GM21360 (cell line): Measurements from ENCODE around the gene MRPL52.
"Not testable (repeated sequence)": the region's sequence is repeated elsewhere in the genome, so short reads cannot be mapped to it uniquely, and the experiment has no call there.

Source experiments
- ATAC-seq: cut with Tn5 transposase; IDR thresholded peaks from one replicate; pipeline ENCODE4 v1.9.1; 2021; ENCODE audit warnings: mild to moderate bottlenecking, moderate library complexity; ENCODE audit not compliant: unreplicated experiment

MRPL52 gene

DNA sequence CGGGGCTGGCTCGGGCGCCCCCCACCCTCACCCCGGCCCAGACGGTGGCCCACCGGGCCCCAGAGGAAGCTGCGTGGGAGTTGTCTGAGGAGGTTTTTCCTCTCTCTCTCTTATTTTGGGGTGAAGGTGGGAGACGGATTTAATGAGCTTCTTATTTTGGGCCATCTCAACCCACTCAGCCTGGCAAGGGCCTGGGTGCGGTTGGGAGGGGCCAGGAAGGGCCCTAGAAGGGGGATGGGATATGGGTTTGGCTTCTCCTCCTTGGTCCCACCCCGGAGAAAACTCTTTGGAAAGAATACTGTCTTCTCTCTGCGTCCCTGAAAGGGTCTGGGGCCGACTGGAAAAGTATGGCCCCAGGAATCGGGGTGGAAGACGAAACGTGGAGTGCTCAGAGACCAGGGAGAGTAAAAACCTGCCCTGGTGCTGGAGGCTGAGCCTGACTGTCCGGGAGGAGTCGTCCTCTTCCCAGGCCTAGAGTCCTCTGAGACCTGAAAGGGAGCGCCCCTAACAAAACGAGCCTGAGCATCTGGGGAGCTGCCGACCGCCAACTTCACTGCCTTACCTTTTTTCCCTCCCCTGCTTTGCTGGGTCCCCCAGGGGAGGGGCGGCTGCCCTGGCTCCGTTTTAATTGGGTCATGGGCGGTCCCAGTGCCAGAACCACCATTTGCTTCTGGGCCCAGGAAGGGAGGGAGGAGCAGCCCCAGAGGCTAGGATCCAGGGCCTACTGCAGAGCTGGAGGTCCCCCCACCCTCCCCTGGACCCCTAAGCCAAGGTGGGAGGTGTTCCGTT is 8.3 kb downstream of the MRPL52 start:
- no peak for ATAC-seq

DNA sequence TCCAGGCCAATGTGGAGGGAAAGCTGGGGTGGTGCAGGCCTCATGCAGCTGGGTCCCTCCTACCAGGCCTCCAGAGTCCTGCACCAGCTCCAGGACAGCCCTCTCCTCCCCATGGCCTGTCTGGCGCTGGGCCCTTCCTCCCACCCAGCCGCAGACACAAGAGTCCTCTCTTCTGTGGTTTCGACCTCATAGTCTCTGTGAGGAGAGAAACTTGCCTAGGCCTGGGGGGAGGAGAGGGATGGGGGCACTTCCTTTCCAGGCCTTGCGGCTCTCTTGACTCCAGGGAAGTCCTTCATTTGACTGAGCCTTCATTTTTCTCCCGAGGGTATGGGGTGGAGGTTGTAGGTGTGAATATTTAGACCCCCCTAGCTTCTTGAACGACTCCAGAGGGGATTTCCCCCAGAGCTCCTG is 8.9 kb downstream of the MRPL52 start:
- no peak for ATAC-seq

DNA sequence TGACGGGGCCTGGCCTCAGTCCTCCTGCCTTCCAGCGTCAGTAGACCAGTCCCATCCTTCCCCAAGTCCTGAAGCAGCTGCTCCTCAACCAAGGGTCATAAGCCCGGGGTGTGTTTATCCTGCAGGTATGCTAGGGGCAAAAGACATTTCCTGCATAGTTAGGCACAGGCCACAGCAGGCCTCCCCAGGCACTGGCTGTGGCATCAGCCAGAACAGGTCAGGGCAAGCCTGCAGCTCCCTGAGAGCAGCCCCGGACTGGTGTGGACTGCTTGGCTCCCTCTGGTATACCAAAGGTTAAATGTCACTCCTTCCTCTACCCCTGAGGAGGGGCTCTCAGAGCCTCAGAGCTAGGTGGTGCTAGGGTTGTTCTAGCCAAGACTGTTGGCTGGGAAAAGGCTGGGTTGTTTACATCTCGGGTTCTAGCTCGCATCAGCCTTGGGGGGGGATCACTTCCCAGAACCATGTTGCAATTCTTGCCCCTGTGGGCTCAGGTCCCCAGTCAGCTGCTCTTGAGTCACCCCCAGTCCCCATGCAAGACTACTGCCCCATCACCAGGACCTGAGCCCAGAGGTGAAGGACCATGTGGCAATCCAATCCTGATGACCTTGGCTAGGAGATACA is 9.6 kb downstream of the MRPL52 start:
- ATAC-seq, result no peak

DNA sequence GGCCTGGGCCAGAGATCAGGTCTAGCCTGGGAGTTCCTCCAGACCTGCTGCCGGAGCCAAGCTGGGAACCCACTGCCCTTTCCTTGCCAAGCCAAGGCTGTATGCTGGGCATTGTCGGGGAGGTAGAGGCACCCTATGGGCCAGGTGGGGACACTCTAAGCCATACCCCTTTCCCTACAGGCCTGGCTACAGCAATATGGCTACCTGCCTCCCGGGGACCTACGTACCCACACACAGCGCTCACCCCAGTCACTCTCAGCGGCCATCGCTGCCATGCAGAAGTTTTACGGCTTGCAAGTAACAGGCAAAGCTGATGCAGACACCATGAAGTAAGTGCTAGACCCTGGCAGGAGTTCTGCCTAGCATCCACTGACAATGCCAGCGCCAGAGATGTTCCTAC is 11.6 kb downstream of the MRPL52 start:
- no peak for ATAC-seq

DNA sequence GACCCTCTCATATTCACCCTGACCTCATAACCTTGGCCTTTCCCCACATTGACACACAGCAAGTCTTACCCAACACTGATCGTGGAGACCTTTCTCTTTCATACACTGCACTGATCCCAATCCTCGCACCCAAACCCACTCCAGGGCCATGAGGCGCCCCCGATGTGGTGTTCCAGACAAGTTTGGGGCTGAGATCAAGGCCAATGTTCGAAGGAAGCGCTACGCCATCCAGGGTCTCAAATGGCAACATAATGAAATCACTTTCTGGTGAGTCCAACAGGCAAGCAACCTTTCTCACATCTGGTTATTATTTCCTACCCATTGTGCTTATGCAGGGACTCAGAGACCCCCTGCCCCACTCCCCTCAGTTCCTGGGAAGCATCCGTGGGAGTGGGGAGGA is 12.1 kb downstream of the MRPL52 start:
- no peak for ATAC-seq

DNA sequence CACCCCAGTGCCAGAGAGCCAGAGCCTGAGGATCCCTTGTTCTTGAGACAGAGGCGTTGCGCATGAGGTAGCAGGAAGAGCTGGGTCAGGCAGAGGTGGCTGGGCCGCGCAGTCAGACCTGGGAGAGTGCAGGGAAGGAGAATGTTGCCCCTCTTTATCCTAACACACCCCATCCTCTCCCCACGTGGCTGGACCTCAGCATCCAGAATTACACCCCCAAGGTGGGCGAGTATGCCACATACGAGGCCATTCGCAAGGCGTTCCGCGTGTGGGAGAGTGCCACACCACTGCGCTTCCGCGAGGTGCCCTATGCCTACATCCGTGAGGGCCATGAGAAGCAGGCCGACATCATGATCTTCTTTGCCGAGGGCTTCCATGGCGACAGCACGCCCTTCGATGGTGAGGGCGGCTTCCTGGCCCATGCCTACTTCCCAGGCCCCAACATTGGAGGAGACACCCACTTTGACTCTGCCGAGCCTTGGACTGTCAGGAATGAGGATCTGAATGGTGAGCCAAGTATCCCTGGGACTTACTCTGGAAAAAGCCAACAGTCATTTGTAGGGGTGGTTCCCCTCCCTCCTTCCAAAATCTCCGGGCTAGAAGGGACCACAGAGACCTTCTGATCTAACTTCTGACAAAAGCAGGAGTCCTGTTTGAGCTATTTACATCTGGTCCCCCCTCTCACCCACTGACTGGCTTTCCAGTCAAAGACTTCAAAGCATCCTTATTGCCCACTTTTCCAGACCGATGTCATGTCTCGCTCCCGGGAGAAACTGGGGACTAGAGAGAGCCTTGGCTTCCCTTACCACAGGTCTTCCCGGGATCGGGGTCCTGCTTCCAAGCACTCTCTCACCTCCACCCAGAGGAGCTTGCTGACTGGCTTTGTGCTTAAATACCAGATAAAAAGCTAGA is 12.8 kb downstream of the MRPL52 start:
- no peak for ATAC-seq

DNA sequence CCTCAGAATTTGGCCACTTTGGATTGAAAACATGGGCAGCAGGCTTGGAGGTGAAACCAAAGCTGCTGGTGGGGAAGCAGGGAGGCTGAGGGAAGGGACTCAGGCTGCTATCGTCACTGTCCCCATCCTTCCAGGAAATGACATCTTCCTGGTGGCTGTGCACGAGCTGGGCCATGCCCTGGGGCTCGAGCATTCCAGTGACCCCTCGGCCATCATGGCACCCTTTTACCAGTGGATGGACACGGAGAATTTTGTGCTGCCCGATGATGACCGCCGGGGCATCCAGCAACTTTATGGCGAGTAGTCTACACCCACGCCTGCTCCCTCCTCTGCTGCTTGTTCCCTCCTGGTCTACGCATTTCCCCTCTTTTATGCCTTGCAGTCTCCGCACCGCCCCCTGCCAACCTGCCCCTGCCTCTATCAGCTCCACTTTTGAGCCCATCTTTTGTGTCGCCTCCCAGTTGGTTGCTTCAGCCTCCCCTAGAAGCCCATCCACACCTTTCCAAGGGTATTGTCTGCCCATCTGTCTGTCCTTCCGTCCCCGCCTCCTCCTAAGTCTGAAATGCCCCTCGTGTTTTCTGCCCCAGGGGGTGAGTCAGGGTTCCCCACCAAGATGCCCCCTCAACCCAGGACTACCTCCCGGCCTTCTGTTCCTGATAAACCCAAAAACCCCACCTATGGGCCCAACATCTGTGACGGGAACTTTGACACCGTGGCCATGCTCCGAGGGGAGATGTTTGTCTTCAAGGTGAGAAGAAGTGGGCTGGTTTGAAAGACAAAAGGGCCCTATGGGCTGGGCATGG is 13.6 kb downstream of the MRPL52 start:
- no peak for ATAC-seq

DNA sequence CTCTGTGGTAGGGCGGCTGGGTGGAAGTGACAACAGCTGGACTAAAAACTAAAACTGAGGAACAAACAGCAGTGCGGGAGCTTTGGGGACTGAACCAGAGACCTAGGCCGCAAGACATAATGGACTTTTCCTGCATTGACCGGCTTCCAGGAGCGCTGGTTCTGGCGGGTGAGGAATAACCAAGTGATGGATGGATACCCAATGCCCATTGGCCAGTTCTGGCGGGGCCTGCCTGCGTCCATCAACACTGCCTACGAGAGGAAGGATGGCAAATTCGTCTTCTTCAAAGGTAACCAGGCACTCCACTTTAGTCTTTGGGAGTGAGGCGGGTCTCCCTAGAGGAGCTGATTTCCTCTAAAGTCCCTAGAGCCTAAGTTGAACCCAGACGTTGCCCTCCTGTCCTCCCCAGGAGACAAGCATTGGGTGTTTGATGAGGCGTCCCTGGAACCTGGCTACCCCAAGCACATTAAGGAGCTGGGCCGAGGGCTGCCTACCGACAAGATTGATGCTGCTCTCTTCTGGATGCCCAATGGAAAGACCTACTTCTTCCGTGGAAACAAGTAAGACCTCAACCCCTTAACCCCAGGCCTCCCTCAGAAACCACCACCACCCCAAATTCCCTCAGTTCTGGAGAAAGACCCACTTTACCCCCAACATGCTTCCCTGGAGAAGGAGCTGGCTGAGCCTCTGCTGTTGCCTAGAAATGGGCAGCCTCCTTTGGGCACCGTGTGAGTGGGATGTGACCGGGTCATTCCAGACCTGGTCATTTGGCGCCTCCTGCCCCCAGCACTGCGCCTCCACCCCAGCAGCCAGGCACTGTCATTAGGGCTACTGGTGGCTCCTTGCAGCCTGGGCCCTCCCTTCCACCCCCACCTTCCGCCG is 14.8 kb downstream of the MRPL52 start:
- ATAC-seq, result no peak

DNA sequence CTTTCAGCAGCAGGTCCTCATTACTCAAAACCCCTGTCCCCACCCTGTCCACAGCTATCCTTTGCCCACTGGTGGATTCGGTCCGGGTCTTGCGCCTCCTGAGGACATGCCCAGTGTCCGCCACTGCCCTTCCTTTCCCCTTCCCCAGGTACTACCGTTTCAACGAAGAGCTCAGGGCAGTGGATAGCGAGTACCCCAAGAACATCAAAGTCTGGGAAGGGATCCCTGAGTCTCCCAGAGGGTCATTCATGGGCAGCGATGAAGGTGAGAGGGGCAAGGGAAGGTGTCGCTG is 15.4 kb downstream of the MRPL52 start:
- no peak for ATAC-seq

DNA sequence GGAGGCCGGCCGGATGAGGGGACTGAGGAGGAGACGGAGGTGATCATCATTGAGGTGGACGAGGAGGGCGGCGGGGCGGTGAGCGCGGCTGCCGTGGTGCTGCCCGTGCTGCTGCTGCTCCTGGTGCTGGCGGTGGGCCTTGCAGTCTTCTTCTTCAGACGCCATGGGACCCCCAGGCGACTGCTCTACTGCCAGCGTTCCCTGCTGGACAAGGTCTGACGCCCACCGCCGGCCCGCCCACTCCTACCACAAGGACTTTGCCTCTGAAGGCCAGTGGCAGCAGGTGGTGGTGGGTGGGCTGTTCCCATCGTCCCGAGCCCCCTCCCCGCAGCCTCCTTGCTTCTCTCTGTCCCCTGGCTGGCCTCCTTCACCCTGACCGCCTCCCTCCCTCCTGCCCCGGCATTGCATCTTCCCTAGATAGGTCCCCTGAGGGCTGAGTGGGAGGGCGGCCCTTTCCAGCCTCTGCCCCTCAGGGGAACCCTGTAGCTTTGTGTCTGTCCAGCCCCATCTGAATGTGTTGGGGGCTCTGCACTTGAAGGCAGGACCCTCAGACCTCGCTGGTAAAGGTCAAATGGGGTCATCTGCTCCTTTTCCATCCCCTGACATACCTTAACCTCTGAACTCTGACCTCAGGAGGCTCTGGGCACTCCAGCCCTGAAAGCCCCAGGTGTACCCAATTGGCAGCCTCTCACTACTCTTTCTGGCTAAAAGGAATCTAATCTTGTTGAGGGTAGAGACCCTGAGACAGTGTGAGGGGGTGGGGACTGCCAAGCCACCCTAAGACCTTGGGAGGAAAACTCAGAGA is 16.3 kb downstream of the MRPL52 start:
- ATAC-seq, result no peak

DNA sequence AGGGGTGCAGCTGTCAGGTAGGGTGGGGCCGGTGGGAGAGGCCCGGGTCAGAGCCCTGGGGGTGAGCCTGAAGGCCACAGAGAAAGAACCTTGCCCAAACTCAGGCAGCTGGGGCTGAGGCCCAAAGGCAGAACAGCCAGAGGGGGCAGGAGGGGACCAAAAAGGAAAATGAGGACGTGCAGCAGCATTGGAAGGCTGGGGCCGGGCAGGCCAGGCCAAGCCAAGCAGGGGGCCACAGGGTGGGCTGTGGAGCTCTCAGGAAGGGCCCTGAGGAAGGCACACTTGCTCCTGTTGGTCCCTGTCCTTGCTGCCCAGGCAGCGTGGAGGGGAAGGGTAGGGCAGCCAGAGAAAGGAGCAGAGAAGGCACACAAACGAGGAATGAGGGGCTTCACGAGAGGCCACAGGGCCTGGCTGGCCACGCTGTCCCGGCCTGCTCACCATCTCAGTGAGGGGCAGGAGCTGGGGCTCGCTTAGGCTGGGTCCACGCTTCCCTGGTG is 17.2 kb downstream of the MRPL52 start:
- no peak for ATAC-seq

DNA sequence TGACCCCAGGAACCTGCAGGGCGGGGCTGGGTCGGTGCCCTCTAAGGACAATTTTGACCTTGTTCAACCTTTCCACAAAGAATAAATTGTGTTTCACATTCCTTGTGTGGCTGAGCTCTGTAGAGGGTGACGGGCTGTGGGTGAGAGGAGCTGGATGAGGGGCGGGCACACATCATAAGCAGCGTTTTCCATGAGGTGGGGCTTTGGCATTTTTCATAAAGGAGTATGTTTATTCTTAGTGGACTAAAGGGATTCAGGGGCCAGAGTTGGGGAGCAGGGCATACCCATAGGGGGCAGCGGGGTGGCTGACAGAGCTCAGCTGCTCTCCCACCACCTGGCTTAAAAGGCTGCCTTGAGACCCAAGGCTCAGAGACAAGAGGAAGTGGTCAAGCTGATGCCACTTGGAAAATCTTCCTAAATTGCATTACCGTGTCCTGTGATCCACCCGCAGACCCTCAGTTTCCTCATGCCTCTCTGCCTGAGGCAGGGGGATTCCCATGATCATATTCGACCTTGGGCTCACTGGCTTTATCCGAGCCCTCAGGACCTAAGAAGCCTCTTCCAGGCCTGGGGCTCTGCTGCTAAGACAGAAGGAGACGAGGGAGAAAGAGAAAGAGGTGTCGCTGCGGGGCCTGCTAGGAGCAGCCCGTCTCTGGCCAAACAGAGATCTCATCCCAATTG is 18.1 kb downstream of the MRPL52 start:
- no peak for ATAC-seq

DNA sequence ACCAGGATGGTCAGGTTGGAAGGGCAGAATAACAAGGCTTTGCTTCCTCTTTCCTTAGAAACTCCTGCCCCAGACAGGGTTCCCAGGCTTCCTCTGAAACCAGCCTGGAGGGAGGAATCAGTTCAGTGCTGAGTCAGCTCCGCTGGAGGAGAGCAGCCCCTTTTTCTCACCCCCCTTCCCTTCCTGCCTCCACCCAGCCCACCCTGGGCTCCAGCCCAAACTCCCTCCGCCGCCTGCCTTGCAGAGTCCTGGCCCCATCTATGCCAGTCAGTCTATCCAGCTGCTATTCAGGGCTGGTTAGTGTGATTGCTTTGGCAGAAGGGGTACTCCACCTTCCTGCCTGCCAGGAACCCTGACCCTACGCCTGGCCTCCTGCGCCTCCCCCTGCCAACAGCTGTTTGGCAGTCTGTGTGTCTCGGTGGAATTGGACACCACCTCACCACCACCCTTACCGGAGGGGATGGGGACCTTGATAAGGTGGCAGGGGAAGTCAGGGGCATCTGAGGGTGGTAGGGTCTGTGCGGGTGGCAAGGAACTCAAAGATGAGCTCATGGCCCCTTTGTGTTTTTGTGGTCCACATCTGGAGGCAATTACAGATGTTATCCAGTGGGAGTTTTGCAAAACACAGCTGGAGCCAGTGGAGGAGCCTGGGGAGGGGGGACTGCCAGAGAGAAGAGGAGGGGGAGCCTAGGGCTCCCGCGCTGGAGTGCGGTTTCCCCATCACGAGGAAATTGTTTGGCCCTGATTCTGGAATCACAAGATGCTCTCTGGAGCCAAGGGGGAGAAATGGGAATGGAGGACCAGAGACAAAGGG is 18.9 kb downstream of the MRPL52 start:
- no peak for ATAC-seq

DNA sequence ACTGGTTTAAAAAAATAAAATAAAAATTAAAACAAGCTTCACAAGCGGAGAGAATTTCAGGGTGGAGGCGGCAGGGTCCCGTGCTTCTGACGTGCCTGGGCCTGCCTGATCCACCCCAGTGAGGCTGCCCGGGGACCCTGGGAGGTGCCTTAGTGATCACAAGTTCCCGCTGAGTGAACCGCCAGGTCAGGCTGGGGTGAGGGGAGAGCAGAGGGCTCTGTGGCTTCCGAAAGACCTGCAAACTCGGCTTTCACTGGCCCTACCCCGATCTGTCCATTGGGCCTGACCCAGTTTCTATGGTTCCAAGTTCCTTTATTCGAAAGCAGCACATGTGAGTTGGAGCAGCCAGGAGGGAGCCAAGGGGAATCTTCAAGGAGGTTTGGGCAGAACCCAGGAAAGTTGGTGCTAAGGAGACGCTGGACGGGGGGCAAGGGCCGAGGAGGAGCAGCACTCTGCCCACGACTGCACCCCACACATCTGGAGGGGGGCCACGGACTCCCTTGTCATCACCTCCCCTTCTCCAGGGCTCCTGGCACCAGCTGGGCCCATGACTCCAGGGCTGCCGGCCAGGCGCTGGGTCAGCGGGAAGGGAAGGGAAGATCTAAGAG is 19.6 kb downstream of the MRPL52 start:
- ATAC-seq, result no peak

DNA sequence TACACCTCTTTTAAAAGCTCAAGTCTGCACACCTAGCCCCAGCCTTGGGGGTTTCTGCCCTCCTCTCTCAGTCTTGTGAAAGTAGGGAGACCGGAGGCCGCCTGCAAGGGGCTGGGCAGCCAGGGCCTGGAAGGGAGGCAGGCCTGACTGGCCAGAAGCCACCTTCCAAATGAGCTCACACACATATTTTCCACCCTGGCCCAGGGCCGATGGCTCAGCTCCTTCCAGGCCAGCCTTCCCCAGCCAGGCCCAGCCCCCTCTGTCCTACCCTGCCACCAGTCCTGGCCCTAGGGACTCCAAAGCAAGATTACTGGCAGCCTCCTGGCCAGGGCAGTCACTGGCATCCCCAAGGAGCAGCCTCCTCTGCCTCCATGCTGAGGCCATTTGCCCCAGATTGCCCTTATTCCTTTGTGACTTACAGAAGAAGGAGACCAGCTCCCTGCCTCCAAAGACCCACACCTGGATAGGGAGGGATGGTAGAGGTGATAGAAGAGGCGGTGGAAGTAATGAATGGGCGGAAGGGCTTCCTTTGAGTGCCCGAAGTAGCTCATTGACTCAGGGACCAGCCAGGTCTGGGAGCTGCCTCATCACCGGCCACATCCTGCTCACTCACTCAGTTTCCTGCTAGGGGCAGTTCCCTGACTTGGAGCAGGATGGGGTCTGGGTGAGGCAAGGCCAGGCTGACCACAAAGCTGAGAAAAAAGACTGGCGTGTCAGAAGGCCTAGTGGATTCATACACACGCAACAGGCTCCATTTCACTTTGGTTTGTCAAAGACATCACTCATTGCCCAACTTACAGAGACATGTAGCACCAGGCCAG is 21.5 kb downstream of the MRPL52 start:
- no peak for ATAC-seq

DNA sequence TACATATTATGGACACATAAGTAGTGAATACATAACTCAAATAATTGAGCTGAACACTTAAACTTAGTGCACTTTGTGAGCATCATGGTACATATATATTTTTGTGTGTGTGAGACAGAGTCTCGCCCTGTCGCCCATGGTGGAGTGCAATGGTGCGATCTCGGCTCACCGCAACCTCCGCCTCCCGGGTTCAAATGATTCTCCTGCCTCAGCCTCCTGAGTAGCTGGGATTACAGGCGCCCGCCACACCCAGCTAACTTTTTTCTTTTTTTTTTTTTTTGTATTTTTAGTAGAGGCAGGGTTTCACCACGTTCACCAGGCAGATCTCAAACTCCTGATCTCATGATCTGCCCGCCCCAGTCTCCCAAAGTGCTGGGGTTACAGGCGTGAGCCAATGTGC is 22.5 kb downstream of the MRPL52 start:
- not testable (repeated sequence) for ATAC-seq

DNA sequence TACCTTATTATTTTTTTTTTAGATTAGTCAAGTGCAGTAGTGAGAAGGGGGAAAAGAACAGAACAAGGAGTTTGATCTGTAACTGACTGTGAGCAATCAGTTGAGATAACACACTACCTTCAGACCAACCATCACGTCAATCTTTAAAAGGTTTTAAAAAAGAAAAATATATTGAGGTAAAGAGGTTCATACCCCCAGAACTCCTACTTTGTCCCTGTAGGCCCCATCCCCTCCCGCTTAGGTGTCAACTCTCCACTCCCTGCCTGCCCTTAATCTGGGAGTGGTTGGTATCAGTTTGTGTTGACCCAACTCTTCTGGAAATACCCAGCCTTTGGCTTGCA is 22.9 kb downstream of the MRPL52 start:
- no peak for ATAC-seq
